Renal cortical epithelial cell (primary cell): ENCODE measurements around the gene NBDY. TPM values are rescaled to one million over a fixed set of nuclear protein-coding genes. Genes with fewer than 3 reads are reported as not detected.
A peak's percentile ranks its signal among the peaks of the same experiment; 100 is the strongest.

Source experiments
- DNase-seq: peaks from one replicate; pipeline ENCODE4 v3.0.0-alpha.2; 2011; ENCODE audit warnings: low read depth
- total RNA-seq: library from RNA; depleted of rRNA; stranded (reverse); fragments of >200 nt; gene quantifications from 2 replicates; pipeline ENCODE4 v1.2.3, GENCODE V29; 2014

Gene NBDY
- total RNA-seq, 1 donor from 2014 or later = 6.8 TPM

- no peak for DNase-seq
Measured at GRCh38 chrX:56785442-56785841, 56.4 kb downstream of the NBDY start.

GRCh38 chrX:56786889-56787733 is 58.1 kb downstream of the NBDY start:
- DNase-seq = no peak

- DNase-seq = no peak
Measured at GRCh38 chrX:56787734-56788152, 58.7 kb downstream of the NBDY start.

- no peak for DNase-seq
Measured at GRCh38 chrX:56788229-56788628, 59.2 kb downstream of the NBDY start.

- no peak for DNase-seq
Measured at GRCh38 chrX:56788717-56789122, 59.7 kb downstream of the NBDY start.

GRCh38 chrX:56789518-56790070 is 60.6 kb downstream of the NBDY start:
- DNase-seq = no peak

- DNase-seq = no peak
Measured at GRCh38 chrX:56790778-56791177, 61.7 kb downstream of the NBDY start.

GRCh38 chrX:56791456-56791855 is 62.4 kb downstream of the NBDY start:
- DNase-seq = no peak

- no peak for DNase-seq
Measured at GRCh38 chrX:56792270-56793111, 63.4 kb downstream of the NBDY start.

GRCh38 chrX:56793112-56793430 is 64.0 kb downstream of the NBDY start:
- no peak for DNase-seq

- DNase-seq = no peak
Measured at GRCh38 chrX:56793521-56794320, 64.7 kb downstream of the NBDY start.

- no peak for DNase-seq
Measured at GRCh38 chrX:56794404-56795230, 65.6 kb downstream of the NBDY start.

- DNase-seq = no peak
Measured at GRCh38 chrX:56795309-56795868, 66.3 kb downstream of the NBDY start.

GRCh38 chrX:56796641-56797395 is 67.8 kb downstream of the NBDY start:
- DNase-seq = no peak

- peak; percentile 34 for DNase-seq
Measured at GRCh38 chrX:56797574-56798338, 68.7 kb downstream of the NBDY start.

GRCh38 chrX:56798339-56798711 is 69.3 kb downstream of the NBDY start:
- DNase-seq = no peak

GRCh38 chrX:56798866-56799758 is 70.1 kb downstream of the NBDY start:
- no peak for DNase-seq

GRCh38 chrX:56800307-56800706 is 71.3 kb downstream of the NBDY start:
- no peak for DNase-seq
